ENCODE measurements around the gene TSHR. TPM values are rescaled to one million over a fixed set of nuclear protein-coding genes. Genes with fewer than 3 reads are reported as not detected.
"Not testable (repeated sequence)": the region's sequence is repeated elsewhere in the genome, so short reads cannot be mapped to it uniquely, and the experiment has no call there.

Gene TSHR
- polyA plus RNA-seq (ENCODE audit: insufficient read length in 3 of 3) = 1 to 10 TPM in 1 of 3 donors, under 1 TPM in 2; 0.10 to 1.3 (median 0.12) TPM
- long read RNA-seq, donor 1 = 0 reads
- long read RNA-seq, donor 2 = 0 reads
- long read RNA-seq, donor 3 = 0 reads
- long read RNA-seq, donor 4 = 0 reads
- long read RNA-seq, donor 5 = 0 reads
- long read RNA-seq, donor 6 = 0 reads
- long read RNA-seq, donor 7 = 0 reads
- long read RNA-seq, donor 8 = 0 reads
- long read RNA-seq, donor 9 = 0 reads
- long read RNA-seq, donor 10 = 0 reads
- long read RNA-seq, donor 11 = 0 reads
- long read RNA-seq, donor 12 = 0 reads
- long read RNA-seq, donor 13 = 0 reads
- long read RNA-seq, donor 14 = 0 reads
- long read RNA-seq, donor 15 = 0 reads
- long read RNA-seq, donor 16 = 0 reads

DNA sequence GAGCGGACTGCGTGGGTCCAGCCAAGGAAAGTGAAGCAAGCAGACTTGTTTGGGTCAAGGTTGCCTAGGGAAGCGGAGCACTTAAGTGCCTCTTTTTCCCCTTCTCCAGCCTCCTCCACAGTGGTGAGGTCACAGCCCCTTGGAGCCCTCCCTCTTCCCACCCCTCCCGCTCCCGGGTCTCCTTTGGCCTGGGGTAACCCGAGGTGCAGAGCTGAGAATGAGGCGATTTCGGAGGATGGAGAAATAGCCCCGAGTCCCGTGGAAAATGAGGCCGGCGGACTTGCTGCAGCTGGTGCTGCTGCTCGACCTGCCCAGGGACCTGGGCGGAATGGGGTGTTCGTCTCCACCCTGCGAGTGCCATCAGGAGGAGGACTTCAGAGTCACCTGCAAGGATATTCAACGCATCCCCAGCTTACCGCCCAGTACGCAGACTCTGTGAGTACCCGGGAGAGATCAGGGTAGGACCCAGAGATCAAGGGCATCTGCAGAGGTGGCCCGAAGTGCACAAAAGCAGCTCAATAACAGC, at the start of gene TSHR:
Gene TSHR, plus strand, starts transcription at position 206 of the 526 bp plus-strand sequence. Its CDS starts 60 bp downstream, at position 266.
- DNase-seq = no peak

DNA sequence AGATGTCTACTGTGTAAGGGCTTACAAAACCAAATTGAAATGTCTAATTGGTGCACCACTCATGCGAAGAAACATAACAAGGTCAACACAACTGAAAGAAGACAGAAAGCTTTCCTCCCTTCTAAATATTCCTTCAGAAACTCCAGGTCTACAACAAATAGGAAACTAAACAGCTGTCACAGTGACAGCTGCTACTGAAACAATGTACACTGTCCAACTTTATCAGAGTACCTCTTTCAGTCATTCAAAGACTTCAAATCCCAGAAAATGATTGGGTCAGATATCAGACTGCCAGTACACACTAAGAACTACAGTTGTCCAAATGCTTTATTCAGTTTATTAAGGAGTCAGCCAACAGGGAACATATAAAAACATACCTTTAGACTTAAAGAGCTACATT, 49.1 kb upstream of the TSHR start:
- no peak for DNase-seq

DNA sequence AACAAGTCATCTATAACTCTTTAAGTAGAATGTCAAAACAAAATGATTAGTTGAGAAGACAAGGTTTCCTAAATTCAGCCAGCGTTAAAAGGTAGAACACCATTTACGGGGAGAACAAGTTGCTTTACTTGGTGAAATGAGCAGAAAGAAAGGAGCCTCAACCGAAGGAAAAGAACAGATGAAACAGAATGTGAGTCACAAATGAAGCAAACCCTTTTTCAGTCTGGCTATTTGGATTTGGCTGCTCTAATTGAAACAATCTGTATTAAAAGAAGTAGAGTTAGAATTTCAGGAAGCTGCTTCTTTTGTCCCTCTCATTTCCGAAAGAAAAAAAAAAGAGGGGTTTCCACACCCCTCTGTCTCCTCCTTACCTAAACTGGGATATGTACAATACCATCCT, 48.5 kb upstream of the TSHR start:
- DNase-seq = no peak

DNA sequence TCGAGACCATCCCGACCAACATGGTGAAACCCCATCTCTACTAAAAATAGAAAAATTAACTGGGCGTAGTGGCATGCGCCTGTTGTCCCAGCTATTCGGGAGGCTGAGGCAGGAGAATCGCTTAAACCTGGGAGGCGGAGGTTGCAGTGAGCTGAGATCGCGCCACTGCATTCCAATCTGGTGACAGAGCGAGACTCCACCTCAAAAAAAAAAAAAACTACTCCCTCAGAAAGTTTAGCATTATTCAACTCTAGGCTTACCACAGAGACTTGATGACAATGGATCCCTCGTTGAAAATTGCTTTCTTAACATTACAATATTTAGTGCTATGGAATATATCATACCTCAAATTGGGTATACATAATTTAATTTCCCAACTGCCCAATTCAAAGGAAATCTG, 43.4 kb upstream of the TSHR start:
- not testable (repeated sequence) for DNase-seq

DNA sequence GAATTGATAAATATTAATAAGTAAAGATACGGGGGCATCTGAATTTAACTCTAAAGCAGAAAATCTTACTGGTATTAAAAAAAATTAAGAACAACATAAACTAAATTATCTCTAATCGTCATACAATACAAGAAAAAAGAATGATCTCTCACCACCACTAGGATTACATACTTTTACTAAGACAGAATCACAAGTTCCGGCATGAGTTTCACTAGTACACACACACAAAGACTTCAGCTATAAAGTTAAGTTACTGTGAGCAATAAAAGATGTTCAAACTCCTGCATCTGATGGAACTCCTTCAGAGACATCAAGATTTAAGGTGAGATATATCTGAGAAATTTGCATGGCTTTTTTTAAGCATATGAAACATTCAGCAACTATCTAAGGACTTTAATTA, 35.8 kb upstream of the TSHR start:
- no peak for DNase-seq

DNA sequence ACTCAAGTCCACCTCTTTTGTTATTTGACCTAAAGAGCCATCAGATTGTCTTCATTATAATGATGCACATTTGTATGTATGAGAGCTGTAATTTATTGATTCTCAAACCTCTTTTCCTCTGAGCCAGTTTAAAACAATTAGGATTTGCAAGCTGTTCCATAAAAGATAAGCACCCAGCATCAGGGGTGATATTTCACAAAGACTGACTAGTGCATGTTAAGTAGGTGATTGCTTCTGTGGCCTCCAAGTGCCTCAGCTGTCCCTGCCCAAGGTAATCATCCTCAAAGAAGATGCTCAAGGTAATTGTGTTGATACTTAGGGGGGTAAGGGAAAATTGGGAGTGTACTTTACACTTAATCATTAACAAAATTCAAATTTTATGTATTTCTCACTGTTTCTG, 32.1 kb upstream of the TSHR start:
- no peak for DNase-seq

DNA sequence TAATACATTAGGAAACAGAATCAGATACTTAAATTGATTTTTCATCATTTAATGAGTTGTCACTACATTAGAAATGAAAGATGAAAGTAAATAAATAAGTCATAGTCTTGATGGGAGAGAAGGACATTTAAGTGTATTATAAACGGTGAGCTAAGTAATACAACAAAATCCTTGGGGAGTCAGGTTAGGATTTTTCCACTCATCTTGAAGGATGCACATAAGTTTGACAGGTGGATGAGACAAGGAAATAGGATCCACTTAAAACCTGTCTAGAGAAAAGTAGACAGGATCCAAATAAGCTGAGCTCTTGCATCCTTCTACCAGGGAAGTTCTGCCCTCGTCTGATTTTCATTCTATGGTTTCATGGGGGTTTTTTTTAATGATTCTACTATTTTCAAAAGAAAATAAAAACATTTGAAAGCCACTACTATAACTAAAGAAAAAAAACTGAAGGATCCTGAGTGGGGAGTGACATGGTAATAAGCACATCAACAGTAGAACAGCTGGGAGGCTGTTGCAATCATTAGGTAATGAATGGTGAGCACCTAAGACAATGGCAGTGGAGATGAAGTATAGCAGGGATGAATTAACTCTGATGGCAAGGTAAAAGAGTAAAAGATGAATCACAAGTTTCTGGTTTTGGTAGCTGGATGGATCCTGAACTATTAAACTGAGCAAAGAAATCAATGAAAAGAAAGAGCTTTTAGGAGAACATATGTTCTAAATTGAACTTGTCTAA, 30.9 kb upstream of the TSHR start:
- DNase-seq = no peak

DNA sequence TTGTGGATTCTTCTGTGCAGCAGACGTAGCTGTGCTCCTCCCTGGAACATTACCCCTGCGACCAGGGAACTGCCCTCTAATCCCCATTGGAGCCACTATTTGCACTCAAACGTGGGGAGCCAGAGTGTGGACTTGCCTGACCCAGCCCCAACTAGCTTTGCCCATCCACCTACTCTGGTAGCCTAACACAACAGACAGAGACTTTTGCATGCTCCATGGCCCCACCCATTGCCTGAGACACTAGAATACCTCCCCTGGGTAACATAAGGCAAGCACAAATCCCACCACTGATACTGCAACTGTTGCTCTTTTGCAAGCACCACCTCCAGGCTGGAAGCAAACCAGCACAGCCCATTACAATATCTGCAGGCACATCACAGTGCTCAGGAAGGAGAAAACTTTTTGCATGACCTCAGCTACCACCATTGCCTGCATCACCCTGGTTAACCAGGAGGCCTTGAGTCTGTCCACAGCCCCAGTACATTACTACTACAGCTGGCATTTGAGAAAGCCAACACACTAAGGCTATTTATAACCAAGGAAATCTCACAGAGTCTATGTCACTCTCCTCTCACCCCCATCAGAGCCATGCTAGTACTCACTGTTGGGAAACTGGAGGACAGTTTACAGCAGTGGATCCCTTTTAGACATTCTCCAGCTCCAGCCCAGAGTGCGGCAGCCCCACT, 28.9 kb upstream of the TSHR start:
- no peak for DNase-seq

DNA sequence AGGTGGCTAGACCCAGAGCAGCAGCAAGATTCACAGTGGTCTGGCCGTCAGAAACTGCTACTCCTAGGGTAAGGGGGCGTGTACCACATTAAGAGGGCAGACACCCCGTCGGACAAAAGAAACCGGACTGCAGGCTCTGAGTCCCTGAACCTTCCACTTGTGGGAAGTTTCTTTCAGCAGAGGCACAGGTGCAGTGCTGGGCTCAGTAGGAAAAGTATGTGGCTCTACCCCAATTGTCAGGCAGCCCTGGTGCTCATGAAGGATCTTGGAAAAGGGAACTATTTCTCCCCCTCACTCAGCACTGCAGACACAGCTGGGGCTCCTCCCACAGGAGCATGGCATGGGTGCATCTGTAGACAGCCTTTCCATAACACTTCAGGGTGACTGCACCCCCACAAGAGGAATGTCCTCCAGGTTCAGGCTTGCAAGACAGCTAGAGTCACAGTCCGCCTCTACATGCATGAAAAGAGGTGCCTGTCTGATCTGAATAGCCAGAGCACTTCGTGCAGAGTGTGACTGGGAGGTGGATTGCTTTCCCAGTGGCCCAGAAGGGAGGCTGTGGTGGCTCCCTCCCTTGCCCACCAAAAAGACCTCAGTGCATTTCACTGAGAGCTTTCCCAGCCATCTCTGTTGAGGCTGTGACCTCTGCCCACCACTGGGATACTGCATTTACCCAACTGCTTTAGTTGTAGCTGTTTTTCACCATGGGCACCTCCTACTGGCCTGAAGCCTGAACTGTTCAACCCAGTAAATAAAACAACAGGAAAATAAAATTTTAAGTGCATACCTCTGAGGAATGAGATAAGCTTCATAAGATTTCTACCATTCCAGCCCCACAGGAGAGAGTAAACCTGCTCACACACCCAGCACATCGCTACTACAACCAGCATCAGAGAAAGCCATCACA, 28.1 kb upstream of the TSHR start:
- no peak for DNase-seq

DNA sequence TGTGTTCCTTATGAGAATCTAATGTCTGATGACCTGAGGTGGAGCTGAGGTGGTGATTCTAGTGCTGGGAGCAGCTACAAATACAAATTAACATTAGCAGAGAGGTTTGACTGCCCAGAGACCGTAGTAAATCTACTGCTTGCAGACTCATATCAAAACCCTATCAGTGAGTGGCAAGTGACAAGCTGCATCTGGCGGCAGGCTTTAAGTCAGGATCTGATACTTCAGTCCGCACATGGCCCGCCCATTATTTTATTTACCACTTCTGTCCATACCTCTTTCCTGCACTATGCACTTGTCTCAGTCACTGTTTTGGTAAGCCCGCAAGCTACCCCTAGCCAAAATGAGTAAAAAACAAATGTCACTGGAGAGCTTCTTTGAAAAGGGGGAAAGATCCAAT, 25.3 kb upstream of the TSHR start:
- no peak for DNase-seq

DNA sequence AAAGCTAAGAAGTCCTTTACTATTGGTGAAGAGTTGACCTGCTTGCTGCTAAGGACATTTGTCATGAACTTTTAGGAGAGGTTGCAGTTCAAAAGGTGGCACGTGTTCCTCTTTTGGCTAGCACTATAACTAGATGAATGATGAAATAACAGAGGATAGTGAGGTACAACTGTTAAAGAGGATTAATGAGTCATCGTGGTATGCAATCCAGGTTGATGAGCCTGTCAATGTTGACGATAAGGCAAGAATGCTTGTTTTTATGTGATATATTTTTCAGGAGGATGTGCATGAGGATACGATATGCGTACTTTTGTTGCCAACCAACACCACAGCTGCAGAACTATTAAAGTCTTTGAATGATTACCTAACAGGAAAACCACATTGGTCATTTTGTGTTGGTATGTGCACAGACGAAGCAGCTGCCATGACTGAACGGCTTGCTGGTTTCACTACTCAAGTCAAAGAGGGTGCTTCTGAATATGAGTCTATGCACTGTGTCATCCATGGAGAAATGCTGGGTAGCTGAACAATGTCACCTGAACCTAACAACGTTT, 24.5 kb upstream of the TSHR start:
- no peak for DNase-seq

DNA sequence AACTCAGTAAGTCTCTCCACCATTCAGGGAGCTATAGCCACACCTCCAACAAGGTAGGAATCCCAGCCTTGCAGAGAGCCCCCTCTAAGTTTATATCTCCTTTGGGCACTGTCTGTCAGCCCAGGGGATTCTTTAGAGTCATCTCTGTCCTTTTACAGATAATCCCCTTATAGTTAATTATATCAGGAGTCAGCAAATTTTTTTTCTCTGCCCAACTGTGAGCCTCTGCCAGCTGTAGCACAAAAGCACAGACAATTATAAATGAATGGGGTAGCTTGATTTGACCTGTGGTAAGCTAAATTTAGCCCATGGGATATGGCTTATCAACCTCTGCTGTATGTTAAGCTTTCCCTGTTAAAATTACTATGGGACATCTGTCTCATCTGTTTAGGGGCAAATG, 22.1 kb upstream of the TSHR start:
- DNase-seq = no peak

DNA sequence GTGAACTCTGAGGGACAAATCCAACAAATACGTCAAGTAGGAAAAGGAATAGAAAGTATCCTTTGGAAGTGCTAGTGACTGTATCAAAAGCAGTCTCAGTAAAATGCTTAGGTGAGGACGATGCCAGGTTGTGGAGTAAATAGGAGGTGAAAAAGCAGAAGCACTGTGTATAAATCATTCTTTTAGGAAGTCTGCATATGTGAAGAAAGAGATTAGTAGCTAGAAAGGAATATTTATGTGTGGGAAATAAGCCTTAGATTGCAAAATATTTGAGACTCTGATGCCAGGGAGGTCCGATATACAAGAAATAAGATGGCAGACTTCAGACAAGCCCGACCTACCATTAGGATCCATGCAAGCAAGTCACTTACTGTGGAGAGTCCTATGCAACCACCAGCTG, 21.7 kb upstream of the TSHR start:
- DNase-seq = no peak

DNA sequence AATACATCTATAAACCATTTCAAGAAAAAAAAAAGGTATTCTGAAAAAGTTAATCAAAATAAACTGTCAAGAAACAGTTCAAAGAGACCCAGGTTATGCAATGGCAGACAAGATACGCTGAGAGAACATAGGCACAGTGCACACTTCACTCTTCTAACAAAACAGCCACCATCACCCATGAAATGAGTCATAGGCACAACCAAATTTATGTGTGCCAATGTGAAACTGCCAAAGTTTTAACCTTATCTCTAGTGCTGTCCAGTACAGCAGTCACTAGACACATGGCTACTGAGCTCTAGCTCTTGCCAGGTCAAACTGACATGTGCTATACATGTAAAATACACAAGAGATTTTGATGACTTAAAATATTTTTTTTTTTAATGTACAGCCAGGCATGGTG, 15.3 kb upstream of the TSHR start:
- DNase-seq = no peak

DNA sequence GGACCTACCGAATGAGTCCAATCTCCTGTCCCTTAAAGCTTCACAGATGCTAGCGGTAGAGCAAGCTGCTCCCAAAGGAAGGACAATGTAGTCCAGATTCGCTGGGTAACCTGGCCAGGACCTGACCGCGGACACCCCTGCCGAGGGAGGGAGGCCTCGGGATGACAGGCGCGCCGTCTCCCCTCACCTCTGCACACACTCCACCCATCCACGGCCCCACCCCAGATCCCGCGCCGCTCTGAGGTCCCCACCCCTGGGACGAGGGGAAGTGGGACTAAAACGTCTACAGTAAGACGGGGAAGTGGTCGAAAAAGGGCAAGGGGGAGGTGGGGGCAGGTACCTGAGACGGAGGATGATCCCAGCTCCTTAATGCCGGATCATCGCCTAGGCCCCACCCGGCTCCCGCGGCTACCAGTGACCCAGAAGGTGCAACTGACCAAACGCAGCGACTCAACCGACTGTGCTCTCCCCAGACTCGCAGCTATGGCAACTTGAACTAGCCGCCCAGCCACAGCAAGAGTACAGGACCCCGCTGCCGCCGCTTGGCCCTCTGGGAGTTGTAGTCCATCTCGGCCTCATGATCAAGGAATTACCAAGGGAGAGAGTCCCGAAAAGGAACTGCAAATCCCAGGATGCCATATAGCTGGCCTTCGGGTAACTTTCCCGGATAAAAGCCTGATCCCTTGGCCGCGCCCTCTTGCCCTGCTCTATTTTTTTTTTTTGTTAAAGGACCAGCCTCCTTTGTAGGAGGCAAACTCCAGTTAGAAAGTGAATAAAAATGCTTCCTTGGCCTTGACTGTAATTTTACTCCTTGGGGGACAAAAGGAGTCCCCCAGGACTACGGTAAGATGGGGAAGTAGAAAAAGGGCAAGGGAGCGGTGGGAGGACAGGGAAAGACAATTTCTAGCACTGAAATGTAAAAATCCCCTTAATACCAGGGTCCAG, 13.9 kb upstream of the TSHR start, which contains the start of gene CEP128:
Gene CEP128, minus strand, starts transcription at position 498 of the 945 bp plus-strand sequence.
- peak; percentile 98 for DNase-seq

DNA sequence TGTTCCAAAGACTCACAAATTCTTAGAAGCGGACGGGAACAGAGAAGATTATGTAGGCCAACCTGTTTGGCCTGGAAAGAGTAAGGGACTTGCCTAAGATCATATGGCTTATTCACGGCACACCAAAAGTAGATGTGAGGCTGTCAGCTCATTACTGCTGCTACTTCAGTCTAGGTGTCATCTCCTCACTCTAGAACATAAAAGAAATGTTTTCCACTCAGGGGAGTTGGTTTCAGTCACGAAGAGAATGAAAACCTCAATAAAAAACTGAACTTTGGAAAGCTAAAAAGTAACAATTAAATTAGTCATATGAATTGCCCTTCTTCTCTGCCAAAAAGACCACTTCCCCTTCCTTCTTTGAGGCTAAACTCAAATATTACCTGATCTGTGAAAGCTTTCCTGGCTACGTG, 13.2 kb upstream of the TSHR start:
- DNase-seq = no peak

DNA sequence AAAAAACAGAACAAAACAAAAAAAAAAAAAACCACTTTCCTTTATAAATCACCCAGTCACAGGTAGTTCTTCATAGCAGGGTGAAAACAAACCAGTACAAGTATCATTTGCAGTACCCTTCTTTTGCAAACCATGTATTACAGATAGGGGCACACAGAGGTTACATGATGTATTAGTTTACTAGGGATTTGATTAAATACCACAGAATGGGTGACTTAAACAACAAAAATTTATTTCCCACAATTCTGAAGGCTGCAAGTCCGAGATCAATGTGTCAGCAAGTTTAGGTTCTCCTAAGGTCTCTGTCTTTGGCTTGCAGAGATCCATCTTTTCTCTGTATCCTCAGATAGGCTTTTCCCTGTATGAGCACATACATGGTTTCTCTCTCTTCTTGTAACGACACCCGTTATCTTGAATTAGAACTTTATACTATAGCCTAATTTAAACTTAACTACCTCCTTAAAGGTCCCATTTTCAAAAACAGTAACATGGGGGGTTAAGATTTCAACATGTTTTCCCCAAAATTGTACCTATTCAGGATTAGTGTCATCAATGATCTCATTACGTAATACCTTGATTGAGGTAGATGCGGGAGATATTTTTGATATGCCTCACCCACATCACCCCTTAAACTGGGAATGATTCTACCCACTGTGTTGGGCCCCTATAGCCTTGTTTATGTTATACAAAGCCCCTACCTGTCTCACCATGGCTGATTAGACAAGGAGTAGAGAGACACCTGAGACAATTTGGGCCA, 10.4 kb upstream of the TSHR start:
- no peak for DNase-seq

DNA sequence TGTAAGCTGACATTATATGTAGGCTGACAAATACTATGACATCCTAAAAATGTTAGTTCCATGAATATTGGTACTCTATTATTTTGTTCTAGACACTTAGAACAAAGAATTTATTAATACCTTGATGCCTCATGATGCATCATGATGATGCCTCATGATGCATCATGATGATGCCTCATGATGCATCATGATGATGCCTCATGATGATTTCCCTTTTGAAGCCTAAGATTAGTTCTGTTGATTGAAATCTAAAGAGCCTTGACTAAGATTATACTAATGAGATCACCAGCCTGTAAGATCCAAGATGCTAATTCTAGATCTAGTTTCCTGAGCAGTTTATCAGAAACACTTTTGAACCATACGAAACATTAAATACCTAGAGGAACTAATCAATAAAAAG, 9.2 kb upstream of the TSHR start:
- DNase-seq = no peak

DNA sequence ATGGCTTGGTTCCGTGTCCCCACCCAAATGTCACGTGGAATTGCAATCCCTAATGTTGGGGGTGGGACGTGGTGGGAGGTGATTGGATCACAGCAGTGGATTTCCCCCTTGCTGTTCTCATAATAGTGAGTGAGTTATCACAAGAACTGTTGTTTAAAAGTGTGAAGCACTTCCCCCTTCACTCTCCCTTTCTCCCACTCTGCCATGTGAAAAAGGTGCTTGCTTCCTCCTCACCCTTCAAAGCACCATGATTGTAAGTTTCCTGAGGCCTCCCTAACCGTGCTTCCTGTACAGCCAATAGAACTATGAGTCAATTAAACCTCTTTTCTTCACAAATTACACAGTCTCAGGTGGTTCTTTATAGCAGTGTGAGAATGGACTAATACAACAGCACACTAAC, 8.6 kb upstream of the TSHR start:
- no peak for DNase-seq
